ENCODE data around the gene ADAM15. TPM values are rescaled to one million over a fixed set of nuclear protein-coding genes. Genes with fewer than 3 reads are reported as not detected.

The ADAM15 gene
- total RNA-seq, 1 donor from 2014 or later = 46.0 TPM

Other genes with a start within 250 kb of the ADAM15 start
- 0.99 TPM for gene KCNN3, start 181.0 kb upstream of the ADAM15 start, total RNA-seq
- 18.9 TPM for gene PMVK, start 114.6 kb upstream of the ADAM15 start, total RNA-seq
- 61.8 TPM for gene PBXIP1, start 95.2 kb upstream of the ADAM15 start, total RNA-seq
- gene PYGO2, start 89.5 kb upstream of the ADAM15 start, total RNA-seq = 14.6 TPM
- 42.9 TPM for gene SHC1, start 80.6 kb upstream of the ADAM15 start, total RNA-seq
- 43.1 TPM for gene CKS1B, start 76.6 kb upstream of the ADAM15 start, total RNA-seq
- 13.2 TPM for gene FLAD1, start 68.0 kb upstream of the ADAM15 start, total RNA-seq
- gene LENEP, start 57.7 kb upstream of the ADAM15 start, total RNA-seq = not detected
- 25.5 TPM for gene ZBTB7B, start 48.5 kb upstream of the ADAM15 start, total RNA-seq
- 0.49 TPM for gene DCST2, start 17.5 kb upstream of the ADAM15 start, total RNA-seq
- gene DCST1, start 17.5 kb upstream of the ADAM15 start, total RNA-seq = 0.10 TPM
- gene EFNA4, start 12.4 kb downstream of the ADAM15 start, total RNA-seq = 9.0 TPM
- 10.9 TPM for gene EFNA3, start 27.5 kb downstream of the ADAM15 start, total RNA-seq
- gene EFNA1, start 76.6 kb downstream of the ADAM15 start, total RNA-seq = 45.1 TPM
- gene SLC50A1, start 84.5 kb downstream of the ADAM15 start, total RNA-seq = 18.5 TPM
- 10.0 TPM for gene DPM3, start 89.2 kb downstream of the ADAM15 start, total RNA-seq
- 67.5 TPM for gene KRTCAP2, start 122.0 kb downstream of the ADAM15 start, total RNA-seq
- gene TRIM46, start 122.5 kb downstream of the ADAM15 start, total RNA-seq = 0.20 TPM
- gene THBS3, start 156.6 kb downstream of the ADAM15 start, total RNA-seq = 32.5 TPM
- gene MTX1, start 157.4 kb downstream of the ADAM15 start, total RNA-seq = 19.1 TPM
- gene ENTREP3, start 204.2 kb downstream of the ADAM15 start, total RNA-seq = 4.5 TPM
- 23.7 TPM for gene SCAMP3, start 211.0 kb downstream of the ADAM15 start, total RNA-seq
- gene CLK2, start 222.2 kb downstream of the ADAM15 start, total RNA-seq = 28.8 TPM
- 1.7 TPM for gene HCN3, start 226.1 kb downstream of the ADAM15 start, total RNA-seq

Data from skin of body (tissue), 1 donor.